ENCODE data around the gene ALDH7A1. TPM values are rescaled to one million over a fixed set of nuclear protein-coding genes. Genes with fewer than 3 reads are reported as not detected.
"Not testable (repeated sequence)": the region's sequence is repeated elsewhere in the genome, so short reads cannot be mapped to it uniquely, and the experiment has no call there.

ALDH7A1 gene
- total and polyA plus RNA-seq, 10 of the 15 experiments (the other 5 are each of a cell fraction or from before 2014, with no cell fraction given): 0.18 to 1.0 (median 0.41) TPM; not detected in 1

DNA sequence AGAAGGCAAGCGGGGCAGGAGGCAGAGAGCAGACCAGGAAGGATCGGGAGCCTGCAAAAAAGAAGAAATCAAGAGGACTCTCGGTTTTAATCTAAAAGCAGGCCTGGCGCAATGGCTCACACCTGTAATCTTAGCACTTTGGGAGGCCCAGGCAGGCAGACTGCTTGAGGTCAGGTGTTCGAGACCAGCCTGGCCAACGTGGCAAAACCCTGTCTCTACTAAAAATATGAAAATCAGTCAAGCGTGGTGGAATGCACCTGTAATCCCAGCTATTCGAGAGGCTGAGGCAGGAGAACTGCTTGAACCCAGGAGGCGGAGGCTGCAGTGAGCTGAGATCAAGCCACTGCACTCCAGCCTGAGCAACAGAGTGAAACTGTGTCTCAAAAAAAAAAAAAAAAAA lies 39.9 kb downstream of the ALDH7A1 start:
- RAD21 ChIA-PET (ENCODE audit: unreplicated experiment); H2AFZ ChIP-seq (ENCODE audit: control insufficient read depth, low read depth, low read length): not testable (repeated sequence)

DNA sequence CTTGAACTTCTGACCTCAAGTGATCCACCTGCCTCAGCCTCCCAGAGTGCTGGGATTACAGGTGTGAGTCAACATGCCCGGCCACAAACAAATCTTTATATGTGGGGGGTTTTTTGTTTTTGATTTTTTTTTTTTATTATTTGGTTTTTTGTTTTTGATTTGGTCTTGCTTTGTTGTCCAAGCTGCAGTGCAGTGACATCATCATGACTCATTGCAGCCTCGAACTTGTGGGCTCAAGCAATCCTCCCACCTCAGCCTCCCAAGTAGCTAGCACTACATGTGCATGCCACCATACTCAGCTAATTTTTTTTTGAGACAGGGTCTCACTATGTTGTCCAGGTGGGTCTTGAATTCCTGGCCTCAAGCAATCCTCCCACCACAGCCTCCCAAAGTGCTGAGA lies 42.4 kb downstream of the ALDH7A1 start:
- no TSS peak for BruUV-seq (replicated peaks)
- no peak overlapping the region for H3K4me2 ChIP-seq (ENCODE audit: control insufficient read depth, insufficient read depth)
- no peaks in the 10 kb centered on the region for H3K79me2 ChIP-seq (ENCODE audit: control insufficient read depth, insufficient read depth, low read length)
- no peak for ATAC-seq
- in situ Hi-C loops (cut with MboI): no loop called here
- SMC1A ChIA-PET (ENCODE audit: uncharacterized antibody, unreplicated experiment): interaction anchor here (0.7 kb wide), 1 partner anchor 1019 kb away, joined by 3 read pairs; no protein-coding TSS in a partner anchor
- no peak for DNase-seq (ENCODE audit: low read depth, low spot score)
- H3K36me3 ChIP-seq (ENCODE audit: control insufficient read depth in 2 of 2, insufficient read depth in 2 of 2, low read length in 1 of 2): no peaks in the 10 kb centered on the region
- no peaks in the 10 kb centered on the region for H3K9me3 ChIP-seq (replicated peaks; ENCODE audit: control insufficient read depth, insufficient read depth, low read length)
- FAIRE-seq: no peak
- H3K4me1 ChIP-seq (ENCODE audit: control insufficient read depth, insufficient read depth, low read length): no peaks in the 10 kb centered on the region
- H3K4me3 ChIP-seq: no peak overlapping the region
- no peaks in the 10 kb centered on the region for H4K20me1 ChIP-seq (ENCODE audit: control insufficient read depth, insufficient read depth)
- CTCF ChIA-PET: no interaction called here
- H3K27me3 ChIP-seq (replicated peaks in 1 of 2; ENCODE audit: control insufficient read depth in 2 of 2, insufficient read depth in 2 of 2, low read length in 1 of 2): no peaks in the 10 kb centered on the region
- POLR2A ChIA-PET: no interaction called here
- no peak overlapping the region for H3K9ac ChIP-seq (ENCODE audit: control insufficient read depth, insufficient read depth, low read length)
- no peak overlapping the region for H3K27ac ChIP-seq (ENCODE audit: control insufficient read depth, insufficient read depth)
- WGBS (ENCODE audit: insufficient coverage, insufficient replicate concordance, low lambda C conversion rate, missing lambda C conversion rate): 0% methylated on average over 2 of the region's 2 CpGs
- RAD21 ChIA-PET (ENCODE audit: unreplicated experiment): no interaction called here
- intact Hi-C loops (cut with micrococcal nuclease; ENCODE audit: unreplicated experiment): no loop called here
- no peak overlapping the region for H2AFZ ChIP-seq (ENCODE audit: control insufficient read depth, low read depth, low read length)
- TF ChIP-seq, protein P1, sequence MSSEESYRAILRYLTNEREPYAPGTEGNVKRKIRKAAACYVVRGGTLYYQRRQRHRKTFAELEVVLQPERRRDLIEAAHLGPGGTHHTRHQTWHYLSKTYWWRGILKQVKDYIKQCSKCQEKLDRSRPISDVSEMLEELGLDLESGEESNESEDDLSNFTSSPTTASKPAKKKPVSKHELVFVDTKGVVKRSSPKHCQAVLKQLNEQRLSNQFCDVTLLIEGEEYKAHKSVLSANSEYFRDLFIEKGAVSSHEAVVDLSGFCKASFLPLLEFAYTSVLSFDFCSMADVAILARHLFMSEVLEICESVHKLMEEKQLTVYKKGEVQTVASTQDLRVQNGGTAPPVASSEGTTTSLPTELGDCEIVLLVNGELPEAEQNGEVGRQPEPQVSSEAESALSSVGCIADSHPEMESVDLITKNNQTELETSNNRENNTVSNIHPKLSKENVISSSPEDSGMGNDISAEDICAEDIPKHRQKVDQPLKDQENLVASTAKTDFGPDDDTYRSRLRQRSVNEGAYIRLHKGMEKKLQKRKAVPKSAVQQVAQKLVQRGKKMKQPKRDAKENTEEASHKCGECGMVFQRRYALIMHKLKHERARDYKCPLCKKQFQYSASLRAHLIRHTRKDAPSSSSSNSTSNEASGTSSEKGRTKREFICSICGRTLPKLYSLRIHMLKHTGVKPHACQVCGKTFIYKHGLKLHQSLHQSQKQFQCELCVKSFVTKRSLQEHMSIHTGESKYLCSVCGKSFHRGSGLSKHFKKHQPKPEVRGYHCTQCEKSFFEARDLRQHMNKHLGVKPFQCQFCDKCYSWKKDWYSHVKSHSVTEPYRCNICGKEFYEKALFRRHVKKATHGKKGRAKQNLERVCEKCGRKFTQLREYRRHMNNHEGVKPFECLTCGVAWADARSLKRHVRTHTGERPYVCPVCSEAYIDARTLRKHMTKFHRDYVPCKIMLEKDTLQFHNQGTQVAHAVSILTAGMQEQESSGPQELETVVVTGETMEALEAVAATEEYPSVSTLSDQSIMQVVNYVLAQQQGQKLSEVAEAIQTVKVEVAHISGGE (CRISPR knock-in tag; IDR thresholded peaks at IDR 0.05): no peak
- TF ChIP-seq, protein P2, sequence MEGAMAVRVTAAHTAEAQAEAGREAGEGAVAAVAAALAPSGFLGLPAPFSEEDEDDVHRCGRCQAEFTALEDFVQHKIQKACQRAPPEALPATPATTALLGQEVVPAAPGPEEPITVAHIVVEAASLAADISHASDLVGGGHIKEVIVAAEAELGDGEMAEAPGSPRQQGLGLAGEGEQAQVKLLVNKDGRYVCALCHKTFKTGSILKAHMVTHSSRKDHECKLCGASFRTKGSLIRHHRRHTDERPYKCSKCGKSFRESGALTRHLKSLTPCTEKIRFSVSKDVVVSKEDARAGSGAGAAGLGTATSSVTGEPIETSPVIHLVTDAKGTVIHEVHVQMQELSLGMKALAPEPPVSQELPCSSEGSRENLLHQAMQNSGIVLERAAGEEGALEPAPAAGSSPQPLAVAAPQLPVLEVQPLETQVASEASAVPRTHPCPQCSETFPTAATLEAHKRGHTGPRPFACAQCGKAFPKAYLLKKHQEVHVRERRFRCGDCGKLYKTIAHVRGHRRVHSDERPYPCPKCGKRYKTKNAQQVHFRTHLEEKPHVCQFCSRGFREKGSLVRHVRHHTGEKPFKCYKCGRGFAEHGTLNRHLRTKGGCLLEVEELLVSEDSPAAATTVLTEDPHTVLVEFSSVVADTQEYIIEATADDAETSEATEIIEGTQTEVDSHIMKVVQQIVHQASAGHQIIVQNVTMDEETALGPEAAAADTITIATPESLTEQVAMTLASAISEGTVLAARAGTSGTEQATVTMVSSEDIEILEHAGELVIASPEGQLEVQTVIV (IDR thresholded peaks at IDR 0.05; ENCODE audit: borderline replicate concordance, partially characterized antibody): no peak
- TF ChIP-seq, protein P3, sequence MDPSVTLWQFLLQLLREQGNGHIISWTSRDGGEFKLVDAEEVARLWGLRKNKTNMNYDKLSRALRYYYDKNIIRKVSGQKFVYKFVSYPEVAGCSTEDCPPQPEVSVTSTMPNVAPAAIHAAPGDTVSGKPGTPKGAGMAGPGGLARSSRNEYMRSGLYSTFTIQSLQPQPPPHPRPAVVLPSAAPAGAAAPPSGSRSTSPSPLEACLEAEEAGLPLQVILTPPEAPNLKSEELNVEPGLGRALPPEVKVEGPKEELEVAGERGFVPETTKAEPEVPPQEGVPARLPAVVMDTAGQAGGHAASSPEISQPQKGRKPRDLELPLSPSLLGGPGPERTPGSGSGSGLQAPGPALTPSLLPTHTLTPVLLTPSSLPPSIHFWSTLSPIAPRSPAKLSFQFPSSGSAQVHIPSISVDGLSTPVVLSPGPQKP (IDR thresholded peaks at IDR 0.05; ENCODE audit: low read depth, low read length): no peak
- no peak for TF ChIP-seq STAT1 (conservative IDR thresholded peaks at IDR 0.05)
- TF ChIP-seq, protein P4, sequence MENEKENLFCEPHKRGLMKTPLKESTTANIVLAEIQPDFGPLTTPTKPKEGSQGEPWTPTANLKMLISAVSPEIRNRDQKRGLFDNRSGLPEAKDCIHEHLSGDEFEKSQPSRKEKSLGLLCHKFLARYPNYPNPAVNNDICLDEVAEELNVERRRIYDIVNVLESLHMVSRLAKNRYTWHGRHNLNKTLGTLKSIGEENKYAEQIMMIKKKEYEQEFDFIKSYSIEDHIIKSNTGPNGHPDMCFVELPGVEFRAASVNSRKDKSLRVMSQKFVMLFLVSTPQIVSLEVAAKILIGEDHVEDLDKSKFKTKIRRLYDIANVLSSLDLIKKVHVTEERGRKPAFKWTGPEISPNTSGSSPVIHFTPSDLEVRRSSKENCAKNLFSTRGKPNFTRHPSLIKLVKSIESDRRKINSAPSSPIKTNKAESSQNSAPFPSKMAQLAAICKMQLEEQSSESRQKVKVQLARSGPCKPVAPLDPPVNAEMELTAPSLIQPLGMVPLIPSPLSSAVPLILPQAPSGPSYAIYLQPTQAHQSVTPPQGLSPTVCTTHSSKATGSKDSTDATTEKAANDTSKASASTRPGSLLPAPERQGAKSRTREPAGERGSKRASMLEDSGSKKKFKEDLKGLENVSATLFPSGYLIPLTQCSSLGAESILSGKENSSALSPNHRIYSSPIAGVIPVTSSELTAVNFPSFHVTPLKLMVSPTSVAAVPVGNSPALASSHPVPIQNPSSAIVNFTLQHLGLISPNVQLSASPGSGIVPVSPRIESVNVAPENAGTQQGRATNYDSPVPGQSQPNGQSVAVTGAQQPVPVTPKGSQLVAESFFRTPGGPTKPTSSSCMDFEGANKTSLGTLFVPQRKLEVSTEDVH (IDR thresholded peaks at IDR 0.05; ENCODE audit: low read depth, partially characterized antibody): no peak
- TF ChIP-seq ATF7 (IDR thresholded peaks at IDR 0.05; ENCODE audit: low read depth): no peak
- no peak for TF ChIP-seq ZNF24 (IDR thresholded peaks at IDR 0.05)

More for the DNA sequence above, 39.9 kb downstream of the ALDH7A1 start:
- H3K27ac ChIP-seq (ENCODE audit: control insufficient read depth, insufficient read depth); DNase-seq (ENCODE audit: low read depth, low spot score); POLR2A ChIA-PET; H4K20me1 ChIP-seq (ENCODE audit: control insufficient read depth, insufficient read depth); in situ Hi-C loops (cut with MboI); H3K9me3 ChIP-seq (replicated peaks; ENCODE audit: control insufficient read depth, insufficient read depth, low read length); H3K79me2 ChIP-seq (ENCODE audit: control insufficient read depth, insufficient read depth, low read length); H3K4me1 ChIP-seq (ENCODE audit: control insufficient read depth, insufficient read depth, low read length); intact Hi-C loops (cut with micrococcal nuclease; ENCODE audit: unreplicated experiment); H3K4me2 ChIP-seq (ENCODE audit: control insufficient read depth, insufficient read depth); ATAC-seq; BruUV-seq (replicated peaks); H3K4me3 ChIP-seq; FAIRE-seq; H3K27me3 ChIP-seq (replicated peaks in 1 of 2; ENCODE audit: control insufficient read depth in 2 of 2, insufficient read depth in 2 of 2, low read length in 1 of 2); H3K36me3 ChIP-seq (ENCODE audit: control insufficient read depth in 2 of 2, insufficient read depth in 2 of 2, low read length in 1 of 2); CTCF ChIA-PET; SMC1A ChIA-PET (ENCODE audit: uncharacterized antibody, unreplicated experiment); H3K9ac ChIP-seq (ENCODE audit: control insufficient read depth, insufficient read depth, low read length): not testable (repeated sequence)
- 39% methylated on average over 9 of the region's 9 CpGs for WGBS (ENCODE audit: insufficient coverage, insufficient replicate concordance, low lambda C conversion rate, missing lambda C conversion rate)
